OCI-LY3 (cell line): ENCODE data around the gene RARRES1.

Experiments
- H2AFZ ChIP-seq: fragments of 200-600, 300-600 bp; shearing (Covaris generic); 2 replicates; pipeline ENCODE4 v1.6.0; 2014; ENCODE audit warnings: antibody characterized with exemption, low read depth, low read length
- H3K27ac ChIP-seq: fragments of 200-600, 300-600 bp; sonication (generic); 2 replicates; pipeline ENCODE4 v1.5.1; 2014; ENCODE audit warnings: mild to moderate bottlenecking, low read length, moderate library complexity, mixed read lengths
- H3K27me3 ChIP-seq: fragments of 200-600, 300-600 bp; sonication (generic); 2 replicates; pipeline ENCODE4 v1.6.1; 2014; ENCODE audit warnings: low read depth, low read length, mixed read lengths
- H3K36me3 ChIP-seq: fragments of 200-600, 300-600 bp; sonication (generic); replicated peaks from 2 replicates; pipeline ENCODE3; 2014; ENCODE audit warnings: low read depth, low read length, mixed read lengths
- H3K4me1 ChIP-seq: fragments of 300-600, 200-600 bp; sonication (generic); 2 replicates; pipeline ENCODE4 v1.6.1; 2014; ENCODE audit warnings: low read length, mixed read lengths
- H3K4me2 ChIP-seq: fragments of 200-600, 300-600 bp; sonication (generic); 2 replicates; pipeline ENCODE4 v1.6.1; 2014; ENCODE audit warnings: low read length, mixed read lengths
- H3K4me3 ChIP-seq: fragments of 300-600, 200-600 bp; sonication (generic); 2 replicates; pipeline ENCODE4 v1.5.1; 2014; ENCODE audit warnings: antibody characterized with exemption, mild to moderate bottlenecking, low read length, moderate library complexity
- H3K79me2 ChIP-seq: fragments of 300-600, 200-600 bp; shearing (Covaris generic); 2 replicates; pipeline ENCODE4 v1.6.1; 2014; ENCODE audit warnings: mild to moderate bottlenecking, low read length, mixed read lengths
- H3K9ac ChIP-seq: fragments of 300-600, 200-600 bp; shearing (Covaris generic); 2 replicates; pipeline ENCODE4 v1.6.0; 2014; ENCODE audit warnings: mild to moderate bottlenecking, low read length, moderate library complexity
- H3K9me3 ChIP-seq: fragments of 200-600, 300-600 bp; shearing (Covaris generic); 2 replicates; pipeline ENCODE4 v1.6.1; 2014; ENCODE audit warnings: low read length, mixed read lengths; ENCODE audit not compliant: insufficient read depth
- H4K20me1 ChIP-seq: fragments of 200-600, 300-600 bp; sonication (generic); 2 replicates; pipeline ENCODE4 v1.6.1; 2016; ENCODE audit warnings: low read length, mixed read lengths; ENCODE audit not compliant: insufficient read depth
- EZH2phosphoT487 ChIP-seq: fragments of 200-600 bp; shearing (Covaris generic); IDR thresholded peaks from 2 replicates; pipeline ENCODE4 v1.6.1; 2018; ENCODE audit warnings: antibody characterized with exemption, mixed run types, low read depth
- TF ChIP-seq, protein P1 (sequence below): fragments of 200-600, 300-600 bp; sonication (generic); IDR thresholded peaks from 2 replicates; pipeline ENCODE4 v1.5.1; 2014; ENCODE audit warnings: antibody characterized with exemption, low read length, low read depth

Gene RARRES1

DNA sequence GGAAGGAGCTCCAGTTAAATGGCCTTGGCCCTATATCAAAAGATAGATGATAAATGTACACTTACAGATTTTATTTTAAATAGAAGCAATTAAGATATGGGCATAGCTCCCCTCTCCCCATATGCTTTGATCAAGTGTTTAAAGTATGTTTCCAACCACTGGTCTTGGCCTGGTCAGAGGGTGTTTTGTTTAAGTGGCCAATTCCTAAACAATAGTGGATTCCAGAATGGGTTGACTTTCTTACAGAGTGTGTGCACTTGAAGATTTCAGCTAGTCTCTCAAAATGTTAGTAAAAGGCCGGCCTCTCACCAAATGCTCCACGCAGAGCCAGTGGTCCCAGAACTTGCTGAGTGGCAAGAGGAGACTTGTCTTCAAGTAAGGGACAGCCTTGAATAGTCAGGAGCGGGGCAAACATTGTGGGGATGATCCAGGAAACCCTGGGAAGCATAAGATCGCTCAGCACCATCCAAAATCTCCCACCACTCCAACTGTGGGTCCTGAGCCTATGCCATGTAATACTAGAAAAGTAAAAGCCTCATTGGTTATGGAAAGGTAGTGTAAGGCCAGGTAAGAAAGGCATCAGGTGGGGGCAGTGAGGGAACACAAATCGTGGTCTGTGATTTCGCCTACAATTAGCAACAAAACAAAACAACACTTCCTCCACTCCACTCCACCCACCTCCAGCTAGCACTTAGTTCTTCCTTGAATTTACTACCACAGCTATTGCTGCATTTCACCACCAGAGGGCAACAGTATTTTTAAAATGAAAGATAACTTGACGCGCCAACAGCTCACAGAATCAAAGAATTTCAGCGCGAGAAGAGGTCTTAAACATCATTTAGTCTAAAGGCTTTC is 4.8 kb downstream of the RARRES1 start:
- no peak for TF ChIP-seq EZH2phosphoT487
- TF ChIP-seq, protein P1, sequence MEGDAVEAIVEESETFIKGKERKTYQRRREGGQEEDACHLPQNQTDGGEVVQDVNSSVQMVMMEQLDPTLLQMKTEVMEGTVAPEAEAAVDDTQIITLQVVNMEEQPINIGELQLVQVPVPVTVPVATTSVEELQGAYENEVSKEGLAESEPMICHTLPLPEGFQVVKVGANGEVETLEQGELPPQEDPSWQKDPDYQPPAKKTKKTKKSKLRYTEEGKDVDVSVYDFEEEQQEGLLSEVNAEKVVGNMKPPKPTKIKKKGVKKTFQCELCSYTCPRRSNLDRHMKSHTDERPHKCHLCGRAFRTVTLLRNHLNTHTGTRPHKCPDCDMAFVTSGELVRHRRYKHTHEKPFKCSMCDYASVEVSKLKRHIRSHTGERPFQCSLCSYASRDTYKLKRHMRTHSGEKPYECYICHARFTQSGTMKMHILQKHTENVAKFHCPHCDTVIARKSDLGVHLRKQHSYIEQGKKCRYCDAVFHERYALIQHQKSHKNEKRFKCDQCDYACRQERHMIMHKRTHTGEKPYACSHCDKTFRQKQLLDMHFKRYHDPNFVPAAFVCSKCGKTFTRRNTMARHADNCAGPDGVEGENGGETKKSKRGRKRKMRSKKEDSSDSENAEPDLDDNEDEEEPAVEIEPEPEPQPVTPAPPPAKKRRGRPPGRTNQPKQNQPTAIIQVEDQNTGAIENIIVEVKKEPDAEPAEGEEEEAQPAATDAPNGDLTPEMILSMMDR = peak; percentile 86
- H2AFZ ChIP-seq = no peak overlapping the region
- H3K9me3 ChIP-seq = no peaks in the 10 kb centered on the region
- no peak overlapping the region for H3K27ac ChIP-seq
- no peaks in the 10 kb centered on the region for H4K20me1 ChIP-seq
- peak overlapping the region; percentile 19 for H3K4me3 ChIP-seq
- no peaks in the 10 kb centered on the region for H3K79me2 ChIP-seq
- peak overlapping the region; percentile 48 for H3K4me2 ChIP-seq
- no peak overlapping the region for H3K9ac ChIP-seq
- peaks cover 10% of the 10 kb centered on the region for H3K36me3 ChIP-seq
- H3K4me1 ChIP-seq = no peaks in the 10 kb centered on the region
- no peaks in the 10 kb centered on the region for H3K27me3 ChIP-seq

DNA sequence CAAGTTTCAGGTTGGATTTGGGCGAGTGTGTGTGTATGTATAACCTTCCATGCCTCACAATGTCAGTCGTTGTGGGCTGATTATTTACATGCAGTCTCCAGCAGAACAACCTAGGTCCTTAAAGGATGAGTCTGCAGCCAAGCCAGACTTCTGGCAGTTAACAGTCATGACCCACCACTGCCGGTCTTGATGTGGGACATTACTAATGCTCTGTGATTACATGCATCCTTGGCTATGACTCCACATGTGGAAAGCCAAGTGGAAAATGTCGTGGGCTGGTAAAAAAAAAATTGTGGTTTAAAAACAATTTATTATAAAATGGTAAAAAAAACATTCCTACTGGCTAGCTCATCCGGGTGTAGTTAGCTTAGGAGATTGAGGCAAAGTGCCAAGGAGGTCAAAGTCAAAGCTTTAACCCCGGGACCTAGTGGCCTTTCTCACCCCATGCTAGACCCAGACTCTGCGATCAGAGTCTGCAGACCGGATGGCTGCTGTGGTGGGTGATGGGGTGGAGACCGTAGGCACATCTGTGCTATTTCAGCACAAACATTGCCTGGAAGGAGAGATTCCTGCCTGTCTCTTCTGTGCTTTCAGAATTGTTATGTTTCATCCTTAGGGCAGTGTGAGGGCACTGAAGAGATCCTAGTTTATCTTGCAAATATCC is 6.8 kb downstream of the RARRES1 start:
- H4K20me1 ChIP-seq = no peaks in the 10 kb centered on the region
- H3K9ac ChIP-seq = no peak overlapping the region
- H3K4me3 ChIP-seq = no peak overlapping the region
- no peak overlapping the region for H3K4me2 ChIP-seq
- H3K9me3 ChIP-seq = no peaks in the 10 kb centered on the region
- peaks cover 5% of the 10 kb centered on the region for H3K36me3 ChIP-seq
- H3K27me3 ChIP-seq = no peaks in the 10 kb centered on the region
- H3K4me1 ChIP-seq = no peaks in the 10 kb centered on the region
- TF ChIP-seq, protein P1 = no peak
- no peak for TF ChIP-seq EZH2phosphoT487
- no peak overlapping the region for H3K27ac ChIP-seq
- H2AFZ ChIP-seq = no peak overlapping the region
- H3K79me2 ChIP-seq = no peaks in the 10 kb centered on the region

DNA sequence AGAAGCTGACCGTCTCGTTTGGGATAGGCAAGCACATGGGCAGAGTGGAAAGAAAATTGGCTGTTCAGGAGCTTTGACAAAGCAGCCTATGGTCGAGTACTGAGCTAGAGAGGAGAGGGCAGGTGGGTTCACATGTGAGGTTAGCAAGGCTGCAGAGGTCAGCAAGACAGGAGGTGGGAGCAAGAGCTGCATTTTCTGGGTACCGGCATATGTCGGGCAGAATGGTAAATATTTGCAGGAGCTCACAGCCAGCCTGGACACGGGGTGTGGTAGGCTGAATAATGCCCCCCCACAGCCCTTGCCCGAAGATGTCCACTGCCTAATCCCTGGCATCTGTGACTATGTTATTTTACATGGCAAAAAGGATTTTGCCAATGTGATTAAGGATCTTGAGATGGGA is 8.3 kb downstream of the RARRES1 start:
- H3K27ac ChIP-seq = no peak overlapping the region
- H3K36me3 ChIP-seq = peaks cover 5% of the 10 kb centered on the region
- H3K4me2 ChIP-seq = no peak overlapping the region
- H4K20me1 ChIP-seq = no peaks in the 10 kb centered on the region
- no peaks in the 10 kb centered on the region for H3K4me1 ChIP-seq
- H3K9ac ChIP-seq = no peak overlapping the region
- H3K9me3 ChIP-seq = no peaks in the 10 kb centered on the region
- H2AFZ ChIP-seq = no peak overlapping the region
- no peaks in the 10 kb centered on the region for H3K27me3 ChIP-seq
- no peak overlapping the region for H3K4me3 ChIP-seq
- TF ChIP-seq, protein P1 = no peak
- TF ChIP-seq EZH2phosphoT487 = no peak
- no peaks in the 10 kb centered on the region for H3K79me2 ChIP-seq

DNA sequence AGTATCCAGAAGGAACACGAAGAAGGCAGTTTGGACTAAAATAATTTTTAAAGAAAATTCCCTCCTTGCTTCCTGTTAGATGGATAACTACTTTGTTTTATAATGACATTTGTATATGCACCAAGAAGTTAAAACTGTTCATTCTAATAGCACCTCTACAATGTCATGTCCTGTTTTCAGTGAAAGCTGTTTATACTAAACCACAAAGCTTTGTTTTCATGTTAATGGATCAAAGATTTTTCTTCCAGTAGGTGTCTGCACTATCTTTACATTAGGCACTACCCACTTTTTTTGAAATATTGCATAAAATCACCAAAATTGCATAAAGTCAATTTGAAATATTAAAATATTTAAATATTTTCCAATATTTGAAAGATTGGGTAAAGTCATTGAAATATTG is 10.1 kb downstream of the RARRES1 start:
- H3K4me1 ChIP-seq = no peaks in the 10 kb centered on the region
- H4K20me1 ChIP-seq = no peaks in the 10 kb centered on the region
- H3K79me2 ChIP-seq = no peaks in the 10 kb centered on the region
- H3K9ac ChIP-seq = no peak overlapping the region
- H3K4me2 ChIP-seq = no peak overlapping the region
- no peak overlapping the region for H3K27ac ChIP-seq
- no peaks in the 10 kb centered on the region for H3K27me3 ChIP-seq
- no peak overlapping the region for H2AFZ ChIP-seq
- no peak overlapping the region for H3K4me3 ChIP-seq
- H3K36me3 ChIP-seq = peaks cover 5% of the 10 kb centered on the region
- no peaks in the 10 kb centered on the region for H3K9me3 ChIP-seq
- TF ChIP-seq, protein P1 = no peak
- TF ChIP-seq EZH2phosphoT487 = no peak
